Brain microvascular endothelial cell (primary cell): ENCODE results near the gene IZUMO4.

Experiments used
- DNase-seq: peaks from one replicate; pipeline ENCODE4 v3.0.0-alpha.2; 2020
- H3K27ac ChIP-seq: fragments of 250-450 bp; sonication (Bioruptor Pico); 2 replicates; pipeline ENCODE4 v1.5.1; 2020; ENCODE audit warnings: mild to moderate bottlenecking, moderate library complexity
- H3K27me3 ChIP-seq: fragments of 250-450 bp; sonication (Bioruptor Pico); replicated peaks from 2 replicates; pipeline ENCODE4 v1.5.1; 2020; ENCODE audit warnings: mild to moderate bottlenecking
- H3K36me3 ChIP-seq: fragments of 250-450 bp; sonication (Bioruptor Pico); replicated peaks from 2 replicates; pipeline ENCODE4 v1.5.1; 2020; ENCODE audit warnings: mild to moderate bottlenecking
- H3K4me3 ChIP-seq: 2 replicates; pipeline ENCODE4 v1.5.1; 2011; ENCODE audit warnings: low read depth, mild to moderate bottlenecking, control low read depth, low read length, moderate library complexity
- CTCF ChIP-seq: IDR thresholded peaks from 2 replicates; pipeline ENCODE4 v1.5.1; 2011; ENCODE audit warnings: low read depth, mild to moderate bottlenecking, moderate library complexity, low read length, control low read depth, inconsistent platforms; ENCODE audit errors: missing control alignments
- in situ Hi-C: cut with HindIII; loops from 2 replicates; pipeline ENCODE4 v1.10.0; 2017; ENCODE audit warnings: low sequenced_read_pairs, low pct_ligation_motif_present

Gene IZUMO4

GRCh38 chr19:2072757-2073551 lies 23.8 kb upstream of the IZUMO4 start:
- TF ChIP-seq CTCF = no peak
- no peak overlapping the region for H3K4me3 ChIP-seq
- in situ Hi-C loops = no loop called here
- no peak for DNase-seq
- no peaks in the 10 kb centered on the region for H3K27me3 ChIP-seq
- H3K27ac ChIP-seq = no peak overlapping the region
- H3K36me3 ChIP-seq = peaks cover 49% of the 10 kb centered on the region

GRCh38 chr19:2076526-2076944 lies 20.2 kb upstream of the IZUMO4 start:
- no peak for DNase-seq
- Histone ChIP-seq H3K27me3 (no peaks in the 10 kb centered on the region), H3K36me3 (peaks cover 62% of the 10 kb centered on the region), H3K27ac (no peak overlapping the region), H3K4me3 (no peak overlapping the region)
- in situ Hi-C loops = no loop called here
- TF ChIP-seq CTCF = no peak

GRCh38 chr19:2077398-2077797 lies 19.3 kb upstream of the IZUMO4 start:
- no peak for TF ChIP-seq CTCF
- Histone ChIP-seq H3K36me3 (peaks cover 56% of the 10 kb centered on the region), H3K27me3 (no peaks in the 10 kb centered on the region), H3K27ac (no peak overlapping the region), H3K4me3 (no peak overlapping the region)
- in situ Hi-C loops = no loop called here
- no peak for DNase-seq

- no peak for DNase-seq
- in situ Hi-C loops = no loop called here
- Histone ChIP-seq H3K4me3 (no peak overlapping the region), H3K36me3 (peaks cover 52% of the 10 kb centered on the region), H3K27me3 (no peaks in the 10 kb centered on the region), H3K27ac (no peak overlapping the region)
- TF ChIP-seq CTCF = no peak
Observed at GRCh38 chr19:2077833-2078619, 18.7 kb upstream of the IZUMO4 start.

- Histone ChIP-seq H3K36me3 (peaks cover 54% of the 10 kb centered on the region), H3K4me3 (no peak overlapping the region), H3K27me3 (no peaks in the 10 kb centered on the region), H3K27ac (no peak overlapping the region)
- in situ Hi-C loops = no loop called here
- no peak for TF ChIP-seq CTCF
- DNase-seq = no peak
Observed at GRCh38 chr19:2079076-2079864, 17.4 kb upstream of the IZUMO4 start.
